Stimulated activated CD8-positive, alpha-beta memory T cell treated with anti-CD3 and anti-CD28 coated beads, Interleukin-4, amount 100 ng/mL, for 48 hours (primary cell): ENCODE results near the gene SRP19.
"Not testable (repeated sequence)": the region's sequence is repeated elsewhere in the genome, so short reads cannot be mapped to it uniquely, and the experiment has no call there.

Source experiments
- DNase-seq: peaks from one replicate; pipeline ENCODE4 v3.0.0-alpha.2; 2020

The SRP19 gene

GRCh38 chr5:112876362-112876761 is 15.3 kb downstream of the SRP19 start:
- no peak for DNase-seq

GRCh38 chr5:112878101-112878500 is 17.0 kb downstream of the SRP19 start:
- DNase-seq, result no peak

- peak; percentile 56 for DNase-seq
Measured at GRCh38 chr5:112878760-112879159, 17.7 kb downstream of the SRP19 start.

GRCh38 chr5:112880219-112880964 is 19.3 kb downstream of the SRP19 start:
- DNase-seq, result no peak

- DNase-seq, result no peak
Measured at GRCh38 chr5:112883192-112883591, 22.1 kb downstream of the SRP19 start.

- DNase-seq, result no peak
Measured at GRCh38 chr5:112885001-112885400, 23.9 kb downstream of the SRP19 start.

- DNase-seq, result no peak
Measured at GRCh38 chr5:112886975-112887374, 25.9 kb downstream of the SRP19 start.

- DNase-seq, result not testable (repeated sequence)
Measured at GRCh38 chr5:112892066-112892465, 31.0 kb downstream of the SRP19 start.

- DNase-seq, result no peak
Measured at GRCh38 chr5:112892776-112893175, 31.7 kb downstream of the SRP19 start.

- DNase-seq, result no peak
Measured at GRCh38 chr5:112895682-112896081, 34.6 kb downstream of the SRP19 start.

GRCh38 chr5:112902561-112902960 is 41.5 kb downstream of the SRP19 start:
- no peak for DNase-seq

- not testable (repeated sequence) for DNase-seq
Measured at GRCh38 chr5:112904996-112905395, 43.9 kb downstream of the SRP19 start.

GRCh38 chr5:112906637-112907036 is 45.5 kb downstream of the SRP19 start:
- no peak for DNase-seq

GRCh38 chr5:112907166-112907631 is 46.1 kb downstream of the SRP19 start:
- DNase-seq, result no peak

GRCh38 chr5:112908854-112909253 is 47.8 kb downstream of the SRP19 start:
- DNase-seq, result no peak

- no peak for DNase-seq
Measured at GRCh38 chr5:112910529-112910928, 49.4 kb downstream of the SRP19 start.

- DNase-seq, result no peak
Measured at GRCh38 chr5:112914584-112914983, 53.5 kb downstream of the SRP19 start.

- no peak for DNase-seq
Measured at GRCh38 chr5:112915831-112916230, 54.7 kb downstream of the SRP19 start.

GRCh38 chr5:112917453-112917995 is 56.4 kb downstream of the SRP19 start:
- DNase-seq, result peak; percentile 50

- no peak for DNase-seq
Measured at GRCh38 chr5:112918136-112918535, 57.0 kb downstream of the SRP19 start.

GRCh38 chr5:112918679-112919078 is 57.6 kb downstream of the SRP19 start:
- DNase-seq, result no peak
